ENCODE data around the gene FARS2. TPM values are rescaled to one million over a fixed set of nuclear protein-coding genes. Genes with fewer than 3 reads are reported as not detected.

FARS2 gene
- total and polyA plus RNA-seq, 4 donors = 16.6 to 29.0 (median 21.1) TPM

DNA sequence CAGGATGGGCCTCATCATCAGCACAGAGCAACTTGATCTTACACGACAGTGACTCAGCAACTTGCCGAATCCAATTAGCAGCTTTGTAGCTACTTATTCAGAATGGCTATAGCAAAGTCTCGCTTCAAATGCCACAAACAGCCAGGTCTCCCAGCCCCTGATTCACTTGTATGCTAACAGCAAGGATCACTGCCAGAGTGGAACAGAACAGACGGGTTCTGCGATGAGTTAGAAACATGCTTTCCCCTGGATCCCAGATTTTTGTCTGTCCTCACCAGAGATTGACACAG lies 491.0 kb downstream of the FARS2 start:
- DNase-seq (ENCODE audit: low read depth in 4 of 6, low spot score in 6 of 6) = peak in 2 of 6 donors; percentile 79 to 87
- peaks cover 11% of the 10 kb centered on the region for H3K4me1 ChIP-seq (ENCODE audit: control insufficient read depth, insufficient read depth, low read length)
- no peak overlapping the region for H3K27ac ChIP-seq (ENCODE audit: low read depth, low read length)
- no peaks in the 10 kb centered on the region for H3K36me3 ChIP-seq (ENCODE audit: control insufficient read depth, insufficient read depth, low read length)
- H3K4me3 ChIP-seq (ENCODE audit: low read depth, low read length) = no peak overlapping the region
- no peaks in the 10 kb centered on the region for H3K27me3 ChIP-seq (ENCODE audit: control insufficient read depth, insufficient read depth, low read length)
- H3K9me3 ChIP-seq (ENCODE audit: control insufficient read depth, insufficient read depth, low read length) = peaks cover 3% of the 10 kb centered on the region
- WGBS (ENCODE audit: insufficient coverage) = 51% methylated on average over 5 of the region's 5 CpGs

DNA sequence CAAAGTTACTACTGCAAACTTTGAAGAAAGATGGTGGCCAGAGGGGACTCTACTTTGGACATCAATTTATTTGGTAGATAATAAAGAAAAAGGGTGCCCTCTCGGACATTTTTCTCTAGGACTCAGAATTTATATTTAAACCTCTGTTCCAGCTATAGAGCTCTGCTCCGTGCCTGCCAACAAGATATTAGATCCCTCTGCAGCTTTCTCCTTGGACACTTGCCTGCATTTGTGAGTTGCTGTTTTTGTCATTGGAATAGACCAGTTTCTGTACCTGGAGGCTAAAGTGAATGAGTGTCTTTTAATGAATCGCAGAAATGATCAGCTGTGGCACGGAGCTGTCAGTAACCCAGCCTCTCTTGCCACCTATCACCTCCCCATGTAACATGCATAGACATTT lies 491.9 kb downstream of the FARS2 start:
- peaks cover 3% of the 10 kb centered on the region for H3K9me3 ChIP-seq (ENCODE audit: control insufficient read depth, insufficient read depth, low read length)
- no peak overlapping the region for H3K27ac ChIP-seq (ENCODE audit: low read depth, low read length)
- no peaks in the 10 kb centered on the region for H3K36me3 ChIP-seq (ENCODE audit: control insufficient read depth, insufficient read depth, low read length)
- no CpG with 5 or more reads among the region's 4 CpGs for WGBS (ENCODE audit: insufficient coverage)
- no peaks in the 10 kb centered on the region for H3K27me3 ChIP-seq (ENCODE audit: control insufficient read depth, insufficient read depth, low read length)
- H3K4me1 ChIP-seq (ENCODE audit: control insufficient read depth, insufficient read depth, low read length) = peaks cover 9% of the 10 kb centered on the region
- H3K4me3 ChIP-seq (ENCODE audit: low read depth, low read length) = no peak overlapping the region
- DNase-seq (ENCODE audit: low read depth in 4 of 6, low spot score in 6 of 6) = no peak

DNA sequence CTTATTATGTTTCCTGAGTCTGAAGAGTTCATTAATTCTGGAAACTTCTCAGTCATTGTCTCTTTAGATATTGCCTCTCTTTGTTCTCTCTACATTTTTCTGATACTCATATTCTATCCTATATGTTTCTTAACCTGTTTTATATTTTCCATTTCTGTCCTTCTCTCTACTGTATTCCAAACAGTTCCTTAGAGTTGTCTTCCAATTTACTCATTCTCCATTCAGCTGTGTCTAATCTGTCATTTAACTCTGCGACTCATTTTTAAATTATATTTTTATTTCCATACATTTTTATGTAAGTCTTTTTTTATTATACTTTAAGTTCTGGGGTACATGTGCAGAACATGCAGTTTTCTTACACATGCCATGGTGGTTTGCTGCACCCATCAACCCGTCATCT lies 493.6 kb downstream of the FARS2 start:
- Histone ChIP-seq H3K4me1 (ENCODE audit: control insufficient read depth, insufficient read depth, low read length) (no peaks in the 10 kb centered on the region), H3K9me3 (ENCODE audit: control insufficient read depth, insufficient read depth, low read length) (peaks cover 3% of the 10 kb centered on the region), H3K27ac (ENCODE audit: low read depth, low read length) (no peak overlapping the region), H3K27me3 (ENCODE audit: control insufficient read depth, insufficient read depth, low read length) (no peaks in the 10 kb centered on the region), H3K4me3 (ENCODE audit: low read depth, low read length) (no peak overlapping the region), H3K36me3 (ENCODE audit: control insufficient read depth, insufficient read depth, low read length) (no peaks in the 10 kb centered on the region)
- no peak for DNase-seq (ENCODE audit: low read depth in 4 of 6, low spot score in 6 of 6)
- no CpG with 5 or more reads among the region's 2 CpGs for WGBS (ENCODE audit: insufficient coverage)

DNA sequence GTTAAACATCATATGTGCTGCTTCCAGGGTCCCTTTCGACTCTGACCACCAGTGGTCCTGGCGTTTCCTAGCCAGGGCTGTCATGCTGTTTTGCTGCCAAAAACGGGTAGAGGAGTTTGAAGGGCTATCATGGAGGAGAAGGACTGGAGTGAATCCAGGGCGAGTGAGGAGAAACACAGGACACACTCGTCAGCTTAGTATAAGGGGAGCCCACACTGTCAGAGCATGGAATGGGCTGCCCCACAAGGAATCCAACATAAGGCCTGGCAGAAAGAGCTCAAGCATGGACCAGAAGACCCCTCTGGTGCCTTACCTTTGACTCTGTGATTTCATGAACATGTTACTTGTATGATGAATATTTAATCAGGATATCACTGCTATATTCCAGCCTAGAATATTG lies 498.3 kb downstream of the FARS2 start:
- 93% methylated on average over 3 of the region's 5 CpGs for WGBS (ENCODE audit: insufficient coverage)

DNA sequence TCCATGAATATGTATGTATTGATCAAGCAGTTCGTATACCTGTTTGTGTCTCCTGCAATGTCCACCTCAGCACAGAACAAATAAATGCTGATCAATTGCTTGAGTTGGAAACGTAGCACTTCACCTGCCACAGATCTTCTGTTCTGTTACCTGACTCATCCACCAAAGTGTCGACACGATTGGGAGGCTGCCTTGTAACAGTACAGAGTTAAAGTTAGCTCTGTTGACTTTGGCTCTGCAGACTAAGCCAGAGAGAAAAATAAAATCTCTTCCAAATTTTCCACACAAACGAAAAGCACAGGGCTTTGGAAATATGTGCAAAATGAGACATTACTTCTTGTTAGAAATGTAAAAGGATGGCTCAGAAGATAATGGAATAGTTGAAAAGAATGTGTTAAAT lies 500.1 kb downstream of the FARS2 start:
- Histone ChIP-seq H3K4me3 (ENCODE audit: low read depth, low read length) (no peak overlapping the region), H3K9me3 (ENCODE audit: control insufficient read depth, insufficient read depth, low read length) (no peaks in the 10 kb centered on the region), H3K36me3 (ENCODE audit: control insufficient read depth, insufficient read depth, low read length) (no peaks in the 10 kb centered on the region), H3K27me3 (ENCODE audit: control insufficient read depth, insufficient read depth, low read length) (no peaks in the 10 kb centered on the region), H3K27ac (ENCODE audit: low read depth, low read length) (no peak overlapping the region), H3K4me1 (ENCODE audit: control insufficient read depth, insufficient read depth, low read length) (peaks cover 35% of the 10 kb centered on the region)
- DNase-seq (ENCODE audit: low read depth in 4 of 6, low spot score in 6 of 6) = peak in 1 of 6 donors; percentile 56
- WGBS (ENCODE audit: insufficient coverage) = 94% methylated on average over 2 of the region's 5 CpGs

More for the DNA sequence above, 498.3 kb downstream of the FARS2 start:
- no peak for DNase-seq (ENCODE audit: low read depth in 4 of 6, low spot score in 6 of 6)
- Histone ChIP-seq H3K4me1 (ENCODE audit: control insufficient read depth, insufficient read depth, low read length) (peaks cover 23% of the 10 kb centered on the region), H3K36me3 (ENCODE audit: control insufficient read depth, insufficient read depth, low read length) (no peaks in the 10 kb centered on the region), H3K27ac (ENCODE audit: low read depth, low read length) (no peak overlapping the region), H3K4me3 (ENCODE audit: low read depth, low read length) (no peak overlapping the region), H3K27me3 (ENCODE audit: control insufficient read depth, insufficient read depth, low read length) (no peaks in the 10 kb centered on the region), H3K9me3 (ENCODE audit: control insufficient read depth, insufficient read depth, low read length) (peaks cover 3% of the 10 kb centered on the region)

DNA sequence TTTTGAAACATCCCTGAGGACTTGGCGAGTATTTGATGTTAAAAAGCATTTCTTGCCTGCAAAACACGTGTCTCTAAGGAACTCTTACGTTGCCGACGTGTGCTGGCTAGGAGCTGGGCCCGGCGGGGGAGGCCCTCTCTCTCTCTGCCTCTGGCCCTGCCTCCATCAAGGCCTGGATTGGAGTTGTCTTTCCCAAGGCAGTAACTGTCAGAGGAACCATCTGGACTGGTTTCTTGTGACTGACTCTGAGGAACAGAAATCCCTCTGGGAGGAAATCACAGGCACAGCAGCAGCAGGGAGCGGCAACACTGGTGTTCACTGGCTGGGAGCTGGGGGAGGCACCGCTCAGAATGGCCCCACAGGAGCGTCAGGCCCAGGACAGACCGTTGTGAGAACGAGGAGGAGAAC lies 501.3 kb downstream of the FARS2 start:
- peaks cover 35% of the 10 kb centered on the region for H3K4me1 ChIP-seq (ENCODE audit: control insufficient read depth, insufficient read depth, low read length)
- no peaks in the 10 kb centered on the region for H3K9me3 ChIP-seq (ENCODE audit: control insufficient read depth, insufficient read depth, low read length)
- H3K36me3 ChIP-seq (ENCODE audit: control insufficient read depth, insufficient read depth, low read length) = no peaks in the 10 kb centered on the region
- no peak overlapping the region for H3K27ac ChIP-seq (ENCODE audit: low read depth, low read length)
- no peak overlapping the region for H3K4me3 ChIP-seq (ENCODE audit: low read depth, low read length)
- WGBS (ENCODE audit: insufficient coverage) = 76% methylated on average over 12 of the region's 12 CpGs
- H3K27me3 ChIP-seq (ENCODE audit: control insufficient read depth, insufficient read depth, low read length) = no peaks in the 10 kb centered on the region
- DNase-seq (ENCODE audit: low read depth in 4 of 6, low spot score in 6 of 6) = peak in 2 of 6 donors; percentile 61 to 69

DNA sequence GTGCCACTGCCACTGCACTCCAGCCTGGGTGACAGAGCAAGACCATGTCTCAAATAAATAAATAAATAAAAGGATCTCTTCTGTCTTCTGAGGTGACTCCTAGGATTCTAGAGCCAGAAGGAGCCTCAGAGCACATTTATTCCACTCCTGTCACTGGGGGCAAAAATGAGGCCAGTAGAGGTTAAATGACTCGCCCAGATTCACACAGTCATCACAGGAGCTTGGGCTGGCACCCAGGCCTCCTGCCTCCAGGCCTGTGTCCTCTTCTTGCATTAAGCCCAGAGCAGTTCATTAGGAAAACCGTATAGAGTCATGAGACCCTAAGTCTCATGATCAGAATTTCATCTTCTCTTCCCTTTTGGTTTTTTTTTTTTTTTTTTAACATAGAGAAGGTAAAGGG lies 502.1 kb downstream of the FARS2 start:
- Histone ChIP-seq H3K27ac (ENCODE audit: low read depth, low read length) (peak overlapping the region; percentile 70), H3K4me1 (ENCODE audit: control insufficient read depth, insufficient read depth, low read length) (peaks cover 35% of the 10 kb centered on the region), H3K4me3 (ENCODE audit: low read depth, low read length) (no peak overlapping the region), H3K36me3 (ENCODE audit: control insufficient read depth, insufficient read depth, low read length) (no peaks in the 10 kb centered on the region), H3K9me3 (ENCODE audit: control insufficient read depth, insufficient read depth, low read length) (no peaks in the 10 kb centered on the region), H3K27me3 (ENCODE audit: control insufficient read depth, insufficient read depth, low read length) (no peaks in the 10 kb centered on the region)
- WGBS (ENCODE audit: insufficient coverage) = 100% methylated on average over 1 of the region's 2 CpGs
- no peak for DNase-seq (ENCODE audit: low read depth in 4 of 6, low spot score in 6 of 6)

DNA sequence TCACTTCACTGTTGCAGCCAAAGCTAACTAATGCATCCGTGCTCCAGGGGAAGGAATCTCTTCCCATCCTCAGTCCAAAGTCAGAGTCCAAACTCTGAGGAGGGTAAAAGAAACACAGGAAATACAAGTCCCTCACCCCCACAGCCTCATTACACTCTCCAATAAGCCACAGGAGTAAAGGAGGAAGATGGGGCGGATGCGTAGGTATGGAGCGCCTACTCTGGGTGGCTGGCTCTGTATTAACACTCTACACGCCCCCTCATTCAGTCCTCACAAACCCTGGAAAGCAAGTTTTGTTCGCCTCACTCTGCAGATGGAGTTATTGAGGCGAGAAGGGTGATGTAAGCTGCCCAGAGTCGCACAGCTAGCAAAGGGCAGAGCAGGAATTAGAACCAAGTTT lies 502.6 kb downstream of the FARS2 start:
- 28% methylated on average over 4 of the region's 8 CpGs for WGBS (ENCODE audit: insufficient coverage)

DNA sequence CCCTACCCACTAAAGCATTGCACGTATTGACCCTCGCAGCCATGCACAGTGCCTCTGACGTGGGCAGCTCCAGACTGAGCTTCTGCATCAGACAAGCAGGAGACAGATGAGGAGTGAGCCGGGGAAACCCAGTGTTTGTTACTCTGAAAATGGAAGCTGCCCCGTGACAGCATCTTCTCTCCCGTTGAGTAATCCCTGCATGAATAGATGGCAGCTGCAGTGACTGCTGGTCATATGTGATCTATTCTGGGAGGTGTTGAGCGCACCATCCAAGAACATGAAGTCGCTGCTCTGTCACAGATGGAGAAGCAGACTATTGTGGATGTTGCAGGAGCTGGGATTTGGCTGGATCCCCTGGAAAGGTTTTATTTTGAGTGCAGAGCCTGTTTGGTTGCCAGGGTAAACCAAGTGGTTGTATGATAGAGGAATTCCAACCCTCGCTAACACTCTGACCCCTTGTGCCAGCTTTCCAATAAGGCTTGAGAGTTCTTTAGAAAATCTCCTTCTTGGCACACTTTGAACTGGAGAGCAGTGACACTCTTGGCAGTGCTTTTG lies 503.2 kb downstream of the FARS2 start:
- Histone ChIP-seq H3K4me3 (ENCODE audit: low read depth, low read length) (no peak overlapping the region), H3K9me3 (ENCODE audit: control insufficient read depth, insufficient read depth, low read length) (no peaks in the 10 kb centered on the region), H3K36me3 (ENCODE audit: control insufficient read depth, insufficient read depth, low read length) (no peaks in the 10 kb centered on the region), H3K27me3 (ENCODE audit: control insufficient read depth, insufficient read depth, low read length) (no peaks in the 10 kb centered on the region), H3K27ac (ENCODE audit: low read depth, low read length) (peak overlapping the region; percentile 70), H3K4me1 (ENCODE audit: control insufficient read depth, insufficient read depth, low read length) (peaks cover 35% of the 10 kb centered on the region)
- peak; percentile 59 to 98 (median 68) for DNase-seq (ENCODE audit: low read depth in 4 of 6, low spot score in 6 of 6)
- 10% methylated on average over 8 of the region's 9 CpGs for WGBS (ENCODE audit: insufficient coverage)

More for the DNA sequence above, 502.6 kb downstream of the FARS2 start:
- Histone ChIP-seq H3K27me3 (ENCODE audit: control insufficient read depth, insufficient read depth, low read length) (no peaks in the 10 kb centered on the region), H3K4me1 (ENCODE audit: control insufficient read depth, insufficient read depth, low read length) (peaks cover 35% of the 10 kb centered on the region), H3K9me3 (ENCODE audit: control insufficient read depth, insufficient read depth, low read length) (no peaks in the 10 kb centered on the region), H3K36me3 (ENCODE audit: control insufficient read depth, insufficient read depth, low read length) (no peaks in the 10 kb centered on the region), H3K4me3 (ENCODE audit: low read depth, low read length) (no peak overlapping the region), H3K27ac (ENCODE audit: low read depth, low read length) (peak overlapping the region; percentile 70)
- DNase-seq (ENCODE audit: low read depth in 4 of 6, low spot score in 6 of 6) = peak in 1 of 6 donors; percentile 61

DNA sequence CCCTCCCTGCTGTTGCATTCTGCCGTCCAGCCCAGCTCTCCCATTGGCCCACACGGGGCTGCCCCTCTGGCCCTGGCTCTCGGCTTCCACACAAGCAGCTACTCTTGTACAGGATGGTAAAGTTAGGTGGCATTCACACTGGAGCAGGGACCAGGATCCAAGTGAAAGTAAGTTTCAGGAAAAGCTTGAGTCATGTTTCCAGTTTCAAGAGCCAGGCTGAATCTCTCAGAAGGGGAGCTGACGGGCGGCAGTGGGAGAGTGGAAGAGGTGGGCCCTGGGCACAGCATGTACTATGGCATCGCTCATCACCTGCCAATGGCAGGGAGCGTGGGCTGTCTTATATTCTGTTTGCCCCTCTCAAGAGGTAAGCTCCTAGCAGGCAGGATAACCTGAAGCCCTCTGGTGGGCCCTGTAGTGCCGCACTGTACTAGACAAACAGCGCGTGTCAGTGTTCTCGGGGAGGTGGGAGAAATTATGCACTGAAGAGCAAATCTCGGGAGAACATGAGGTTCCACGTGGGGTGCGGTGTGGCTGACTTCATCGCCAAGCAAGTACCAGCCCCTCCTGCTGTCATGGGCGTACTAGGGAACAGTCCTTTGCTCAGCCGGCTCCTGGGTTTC lies 503.9 kb downstream of the FARS2 start:
- no peak for DNase-seq (ENCODE audit: low read depth in 4 of 6, low spot score in 6 of 6)
- WGBS (ENCODE audit: insufficient coverage) = 78% methylated on average over 13 of the region's 17 CpGs
- Histone ChIP-seq H3K4me3 (ENCODE audit: low read depth, low read length) (no peak overlapping the region), H3K36me3 (ENCODE audit: control insufficient read depth, insufficient read depth, low read length) (no peaks in the 10 kb centered on the region), H3K9me3 (ENCODE audit: control insufficient read depth, insufficient read depth, low read length) (no peaks in the 10 kb centered on the region), H3K27me3 (ENCODE audit: control insufficient read depth, insufficient read depth, low read length) (no peaks in the 10 kb centered on the region), H3K27ac (ENCODE audit: low read depth, low read length) (peak overlapping the region; percentile 69), H3K4me1 (ENCODE audit: control insufficient read depth, insufficient read depth, low read length) (peaks cover 35% of the 10 kb centered on the region)
